DMS 273 (cell line): ENCODE results near the gene FNDC3B.
"Not testable (repeated sequence)": the region's sequence is repeated elsewhere in the genome, so short reads cannot be mapped to it uniquely, and the experiment has no call there.

ENCODE experiments used
- DNase-seq: peaks from one replicate; lab custom pipeline; 2025; ENCODE audit not compliant: unreplicated experiment; lab: John Stamatoyannopoulos, UW

Gene FNDC3B

DNA sequence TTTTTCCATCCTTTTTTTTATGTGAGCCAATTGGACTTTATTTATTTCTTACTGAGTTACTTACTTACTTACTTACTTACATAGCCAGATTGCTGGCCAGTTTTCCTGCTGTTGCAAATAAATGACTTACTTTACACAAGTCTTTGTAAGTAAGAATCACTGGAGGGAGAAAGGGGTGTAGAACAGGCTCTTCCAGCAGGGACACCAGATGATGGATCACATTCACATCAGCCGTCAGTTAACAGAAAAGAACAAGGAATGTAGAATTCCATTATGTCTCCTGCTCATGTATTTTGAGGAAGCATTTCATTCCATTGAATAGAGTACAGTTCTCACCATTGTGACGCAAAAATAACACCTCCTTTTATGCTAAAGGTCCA is 188.6 kb downstream of the FNDC3B start:
- no peak for DNase-seq

DNA sequence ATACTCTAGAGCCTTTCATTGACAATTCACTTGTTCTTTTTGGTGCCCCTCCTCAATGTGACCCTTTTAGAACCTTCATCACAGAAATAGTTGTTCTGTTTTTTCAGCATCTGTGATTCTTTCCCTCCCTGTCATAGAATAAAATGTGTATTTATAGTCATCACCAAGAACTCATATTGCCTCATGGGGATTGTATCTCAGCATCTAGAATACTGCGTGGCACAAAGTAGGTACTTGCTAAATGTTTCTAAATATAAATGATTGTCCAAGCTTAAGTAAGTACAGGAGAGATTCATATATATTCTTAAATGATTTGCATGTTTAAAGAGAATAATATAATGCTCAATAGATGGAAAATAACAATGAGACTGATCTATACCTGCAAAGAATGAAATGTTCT is 190.1 kb downstream of the FNDC3B start:
- no peak for DNase-seq

DNA sequence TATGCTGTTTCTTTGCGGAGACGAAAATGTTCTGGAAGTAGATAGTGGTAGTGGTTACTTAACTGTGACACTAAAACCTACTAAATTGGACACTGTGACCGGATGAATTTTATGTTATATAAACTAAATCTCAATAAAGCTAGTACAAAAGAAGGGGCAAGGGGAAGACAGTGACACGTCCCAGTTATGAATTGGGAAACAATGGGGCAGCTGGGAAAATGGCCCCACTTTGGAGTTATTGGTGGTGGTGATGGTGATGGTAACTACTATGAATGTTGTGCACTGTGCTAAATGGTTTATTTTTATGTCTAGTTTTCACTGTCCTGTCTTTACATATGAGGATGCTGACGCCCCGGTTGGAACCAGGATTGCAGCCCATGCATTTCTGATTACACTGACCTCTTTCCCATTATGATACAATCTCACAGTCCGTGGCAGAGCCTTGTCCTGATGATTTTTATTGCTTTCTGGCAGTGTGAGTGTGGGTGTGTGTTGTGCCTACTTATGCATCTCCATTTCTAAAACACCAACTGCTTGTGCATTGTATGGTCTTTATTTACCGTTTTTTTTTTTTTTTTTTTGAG is 192.0 kb downstream of the FNDC3B start:
- no peak for DNase-seq

DNA sequence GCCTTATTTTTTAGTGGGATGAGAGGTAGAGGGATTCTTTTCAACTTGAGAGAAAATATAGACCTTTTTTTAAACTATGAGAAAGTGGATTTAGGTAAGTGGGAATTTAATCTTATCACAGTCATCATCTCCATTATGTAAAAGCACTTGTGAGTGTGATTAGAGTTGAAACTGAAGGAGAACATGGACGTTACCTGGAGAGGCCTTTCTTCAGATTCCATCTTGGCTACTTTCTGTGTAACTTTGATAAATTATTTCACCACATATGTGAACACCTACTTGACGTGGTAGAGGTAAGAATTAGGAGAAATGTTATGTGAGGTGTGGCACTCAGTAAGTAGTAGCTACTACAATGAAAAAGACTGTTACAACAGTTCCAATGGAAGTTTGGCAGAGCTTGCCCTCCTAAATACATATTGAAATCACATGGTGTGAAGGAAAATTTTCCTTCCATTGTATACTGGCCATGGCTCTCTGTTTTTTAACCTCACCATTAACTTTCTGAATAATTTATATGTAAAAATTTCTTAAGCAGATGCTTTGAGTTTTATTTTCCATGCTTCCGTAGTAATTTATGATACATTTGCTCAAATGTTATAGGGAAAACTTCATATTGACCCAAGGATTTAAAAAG is 193.3 kb downstream of the FNDC3B start:
- DNase-seq = no peak

DNA sequence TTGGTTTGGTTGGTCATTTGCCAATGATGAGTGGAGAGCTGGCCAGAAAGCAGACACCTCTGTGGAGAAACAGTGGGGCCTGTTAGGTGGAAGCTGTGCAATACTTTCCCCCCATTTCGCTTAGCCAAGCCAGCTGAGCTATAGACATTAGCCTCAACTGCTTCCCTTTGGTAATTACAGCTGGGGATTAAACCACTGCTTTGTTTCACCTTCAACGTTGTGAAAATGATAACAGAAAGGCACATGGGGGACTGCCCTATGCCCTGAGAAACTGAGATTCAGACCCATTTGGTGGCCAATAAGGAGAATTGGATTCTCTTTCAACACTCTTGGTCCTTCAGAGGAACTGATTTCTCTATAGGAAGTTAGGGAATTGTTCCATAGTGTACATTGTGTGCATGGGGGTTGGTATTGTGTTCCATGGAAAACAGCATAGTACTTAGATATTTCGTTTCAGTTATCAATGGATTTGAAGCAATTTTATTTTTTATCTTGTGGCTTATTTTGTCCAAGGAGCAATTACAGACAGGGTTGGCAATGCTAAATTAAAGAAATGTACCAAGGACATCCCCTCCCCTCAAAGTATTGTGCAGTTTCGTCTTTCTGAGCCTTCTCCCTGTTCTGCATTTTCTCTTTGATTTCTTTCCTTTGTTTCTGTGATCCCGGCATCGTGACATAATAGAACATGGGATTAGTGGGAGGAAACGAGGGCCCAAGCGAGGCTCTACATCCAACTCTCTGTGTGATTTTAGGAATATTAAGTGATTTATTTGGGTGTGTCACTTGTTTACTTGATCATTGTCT is 194.3 kb downstream of the FNDC3B start:
- DNase-seq = no peak

DNA sequence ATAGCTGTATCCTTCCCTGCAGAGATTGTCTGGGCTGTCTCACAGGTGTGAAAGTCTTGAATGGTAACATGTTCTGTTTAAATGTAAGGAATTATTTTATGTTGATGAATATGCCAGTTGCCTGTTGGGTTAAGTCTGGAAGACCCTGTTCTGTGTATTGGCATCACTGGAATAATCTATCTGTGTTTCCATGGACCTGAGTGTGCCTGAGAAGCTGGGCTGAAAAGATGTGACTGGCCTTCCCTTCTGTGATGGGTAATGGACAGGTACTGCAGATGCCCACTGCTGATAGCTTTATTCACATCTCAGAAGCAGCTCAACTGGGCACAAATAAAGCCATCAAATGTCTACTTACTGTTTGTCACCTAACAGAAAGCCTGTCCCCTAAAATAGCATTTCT is 196.3 kb downstream of the FNDC3B start:
- DNase-seq = no peak

DNA sequence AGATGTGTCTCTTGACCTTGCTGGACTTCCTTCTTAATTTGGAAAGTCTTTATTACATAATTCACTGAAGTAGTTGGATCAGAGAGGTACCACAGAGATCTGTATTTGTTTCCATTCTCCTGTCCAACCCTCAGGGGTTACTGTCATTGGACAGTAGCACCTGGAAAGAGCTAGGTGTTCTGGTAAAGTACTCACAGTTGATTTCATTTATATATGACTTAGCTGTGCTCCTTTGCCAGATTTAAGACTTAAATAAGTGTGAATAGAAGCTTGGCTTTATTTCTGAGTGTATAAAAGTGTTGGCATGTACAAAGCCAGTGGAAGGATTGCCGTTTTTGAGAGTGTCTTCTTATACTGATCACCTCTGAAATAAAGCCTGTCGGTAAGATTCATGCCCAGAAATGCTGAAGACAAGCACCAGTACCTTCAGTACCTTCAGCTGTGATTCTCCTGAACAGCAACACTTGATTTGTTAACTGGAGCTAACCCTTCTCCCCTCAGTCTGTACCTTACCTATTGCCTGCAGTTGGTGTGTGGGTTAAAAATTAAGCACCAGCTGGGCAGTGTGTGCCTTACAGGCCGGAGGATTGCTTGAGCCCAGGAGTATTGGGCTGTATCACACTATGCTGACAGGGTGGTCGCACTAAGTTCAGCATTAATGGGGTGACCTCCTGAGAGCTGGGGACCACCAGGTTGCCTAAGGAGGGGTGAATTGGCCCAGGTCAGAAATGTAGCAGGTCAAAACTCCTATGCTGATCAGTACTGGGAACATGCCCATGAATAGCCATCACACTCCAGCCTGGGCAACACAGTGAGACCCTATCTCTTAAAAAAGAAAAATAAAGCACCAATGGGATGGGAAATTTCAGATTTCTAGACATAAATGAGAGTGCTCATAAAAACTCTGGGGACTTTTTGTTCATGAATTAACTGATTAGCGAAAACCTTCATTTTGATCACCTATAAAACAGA is 197.7 kb downstream of the FNDC3B start:
- DNase-seq = no peak

DNA sequence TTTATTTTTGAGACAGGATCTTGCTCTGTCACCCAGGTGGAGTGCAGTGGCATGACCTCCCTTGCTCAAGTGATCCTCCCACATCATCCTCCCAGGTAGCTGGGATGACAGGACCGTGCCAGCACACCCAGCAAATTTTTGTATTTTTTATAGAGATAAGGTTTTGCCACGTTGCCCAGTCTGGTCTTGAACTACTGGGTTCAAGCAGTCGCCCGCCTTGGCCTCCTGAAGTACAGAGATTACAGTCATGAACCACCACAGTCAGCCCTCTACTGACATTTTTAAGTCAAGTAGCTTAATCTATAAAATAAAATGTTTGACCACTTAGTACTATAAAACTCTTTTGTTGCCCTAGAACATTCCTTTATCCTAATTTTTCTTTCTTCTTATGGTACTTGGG is 198.8 kb downstream of the FNDC3B start:
- DNase-seq = no peak

DNA sequence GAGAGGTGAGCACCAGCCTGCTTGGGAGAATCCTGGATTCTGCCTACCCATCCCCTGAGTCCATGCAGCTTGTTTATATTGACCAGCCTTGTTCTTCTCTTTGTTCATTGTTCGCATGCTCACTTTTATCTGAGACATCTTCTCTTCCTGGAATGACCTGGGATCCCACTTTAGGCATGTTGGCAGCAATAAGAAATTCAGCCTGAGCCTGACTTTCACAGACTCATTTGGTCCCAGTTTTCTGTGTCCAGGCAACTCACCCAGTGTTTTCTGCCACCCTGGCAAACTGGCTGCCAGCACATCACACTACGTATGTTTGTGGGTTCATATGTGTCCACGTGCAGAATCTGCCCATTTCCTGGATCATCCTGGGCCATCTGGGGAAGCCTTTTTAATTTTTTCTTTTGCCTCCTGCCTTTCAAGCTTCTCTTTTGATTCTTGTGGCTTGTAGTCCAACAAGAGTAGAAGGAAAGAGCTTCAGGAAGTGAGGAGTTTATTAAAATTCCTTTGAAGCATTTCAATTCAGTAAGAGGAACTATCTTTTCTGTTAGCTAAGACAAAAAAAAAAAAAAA is 199.9 kb downstream of the FNDC3B start:
- DNase-seq = no peak

DNA sequence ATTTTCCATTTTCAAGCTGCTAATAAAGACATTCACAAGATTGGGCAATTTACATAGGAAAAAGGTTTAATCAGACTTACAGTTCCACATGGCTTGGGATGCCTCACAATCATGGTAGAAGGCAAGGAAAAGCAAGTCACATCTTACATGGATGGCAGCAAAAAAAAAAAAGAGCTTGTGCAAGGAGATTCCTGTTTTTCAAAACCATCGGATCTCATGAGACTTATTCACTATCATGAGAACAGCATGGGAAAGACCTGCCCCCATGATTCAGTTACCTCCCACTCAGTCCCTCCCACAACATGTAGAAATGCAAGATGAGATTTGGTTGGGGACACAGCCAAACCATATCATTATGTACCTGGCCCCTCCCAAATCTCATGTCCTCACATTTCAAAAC is 202.0 kb downstream of the FNDC3B start:
- no peak for DNase-seq

DNA sequence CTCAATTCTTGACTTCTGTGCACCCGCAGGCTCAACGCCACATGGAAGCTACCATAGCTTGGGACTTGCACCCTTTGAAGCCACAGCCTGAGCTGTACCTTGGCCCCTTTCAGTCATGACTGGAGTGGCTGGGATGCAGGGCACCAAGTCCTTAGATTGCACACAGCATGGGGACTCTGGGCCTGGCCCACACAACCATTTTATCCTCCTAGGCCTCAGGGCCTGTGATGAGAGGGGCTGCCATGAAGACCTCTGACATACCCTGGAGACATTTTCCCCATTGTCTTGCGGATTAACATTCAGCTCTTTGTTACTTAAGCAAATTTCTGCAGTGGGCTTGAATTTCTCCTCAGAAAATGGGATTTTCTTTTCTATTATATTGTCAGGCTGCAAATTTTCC is 203.1 kb downstream of the FNDC3B start:
- not testable (repeated sequence) for DNase-seq

DNA sequence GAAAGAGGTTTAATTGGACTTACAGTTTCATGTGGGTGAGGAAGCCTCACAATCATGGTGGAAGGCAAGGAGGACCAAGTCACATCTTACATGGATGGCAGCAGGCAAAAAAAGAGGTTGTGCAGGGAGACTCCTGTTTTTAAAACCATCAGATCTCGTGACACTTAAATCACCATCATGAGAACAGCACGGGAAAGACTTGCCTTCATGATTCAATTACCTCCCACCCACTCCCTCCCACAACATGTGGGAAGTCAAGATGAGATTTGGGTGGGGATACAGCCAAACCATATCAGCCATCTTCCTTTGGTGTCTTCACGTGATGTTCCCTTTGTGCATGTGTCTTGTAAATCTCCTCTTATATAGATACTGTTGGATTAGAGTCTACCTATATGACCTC is 204.0 kb downstream of the FNDC3B start:
- not testable (repeated sequence) for DNase-seq

DNA sequence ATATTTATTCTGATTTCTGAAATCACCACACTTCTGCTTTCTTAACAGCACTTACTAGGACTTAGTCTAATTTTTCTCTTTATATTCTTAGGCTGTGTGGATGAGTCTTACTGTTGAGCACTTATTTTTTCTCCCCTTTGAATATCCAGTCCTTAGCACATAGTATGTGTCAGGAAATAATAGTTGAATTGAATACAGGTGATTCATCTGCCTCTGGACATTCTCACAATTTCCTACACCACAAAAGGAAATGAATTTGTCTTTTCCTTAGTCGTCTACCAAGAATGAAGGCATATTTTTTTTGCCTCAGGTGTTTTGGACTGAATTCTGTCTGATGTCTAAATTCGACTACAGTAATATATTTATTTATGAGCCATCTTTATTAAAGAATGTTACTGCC is 204.6 kb downstream of the FNDC3B start:
- DNase-seq = no peak

DNA sequence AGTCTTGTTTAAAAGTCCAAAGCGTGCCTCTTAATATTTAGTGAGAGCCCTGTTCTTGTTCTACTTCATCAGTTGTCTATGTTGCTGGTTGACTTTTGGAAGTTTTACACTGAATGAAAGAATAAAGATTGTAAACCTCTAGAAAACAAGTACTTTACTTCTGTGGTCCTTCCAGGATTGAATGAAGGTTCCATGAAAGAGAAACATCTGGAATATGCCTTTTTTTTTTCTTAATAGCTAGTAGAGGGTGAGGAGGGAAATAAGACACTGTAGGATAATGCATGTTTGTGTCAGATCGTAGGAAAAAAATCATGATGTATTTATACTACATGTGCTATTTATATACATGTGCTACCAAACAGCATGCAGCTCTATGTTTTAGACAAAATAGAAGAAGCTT is 205.9 kb downstream of the FNDC3B start:
- DNase-seq = no peak

DNA sequence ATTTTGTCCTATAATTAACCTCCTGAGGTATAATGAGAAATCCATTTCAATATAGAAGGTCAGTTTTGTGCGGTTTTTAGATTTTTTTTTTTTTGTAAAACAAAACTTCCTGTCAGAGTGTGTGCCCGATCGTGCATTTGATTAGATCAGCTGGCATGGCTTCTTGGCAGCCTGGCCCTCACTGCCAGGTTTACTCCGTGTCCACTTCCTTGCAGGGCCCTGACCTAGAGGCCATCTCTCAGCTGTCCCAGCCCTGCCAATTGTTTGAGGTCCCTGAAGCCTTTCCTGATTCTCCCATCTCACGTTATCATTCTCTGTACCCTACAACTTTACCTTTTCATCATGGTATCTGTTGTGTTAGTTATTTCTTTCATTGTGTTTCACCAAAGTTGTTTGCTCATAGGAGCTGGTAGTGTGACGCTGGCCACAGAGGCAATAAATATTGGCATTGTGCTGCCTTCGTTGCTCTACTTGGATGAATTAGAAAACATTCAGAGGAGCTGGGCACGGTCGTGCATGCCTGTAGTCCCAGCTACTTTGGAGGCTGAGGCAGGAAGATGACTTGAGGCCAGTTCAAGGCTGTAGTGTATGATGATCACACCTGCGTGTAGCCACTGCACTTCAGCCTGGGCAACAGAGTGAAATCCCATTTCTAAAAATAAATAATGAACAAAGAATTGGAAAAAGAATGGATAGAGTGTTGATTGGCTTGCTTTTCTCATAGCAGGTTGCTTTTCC is 206.9 kb downstream of the FNDC3B start:
- no peak for DNase-seq

DNA sequence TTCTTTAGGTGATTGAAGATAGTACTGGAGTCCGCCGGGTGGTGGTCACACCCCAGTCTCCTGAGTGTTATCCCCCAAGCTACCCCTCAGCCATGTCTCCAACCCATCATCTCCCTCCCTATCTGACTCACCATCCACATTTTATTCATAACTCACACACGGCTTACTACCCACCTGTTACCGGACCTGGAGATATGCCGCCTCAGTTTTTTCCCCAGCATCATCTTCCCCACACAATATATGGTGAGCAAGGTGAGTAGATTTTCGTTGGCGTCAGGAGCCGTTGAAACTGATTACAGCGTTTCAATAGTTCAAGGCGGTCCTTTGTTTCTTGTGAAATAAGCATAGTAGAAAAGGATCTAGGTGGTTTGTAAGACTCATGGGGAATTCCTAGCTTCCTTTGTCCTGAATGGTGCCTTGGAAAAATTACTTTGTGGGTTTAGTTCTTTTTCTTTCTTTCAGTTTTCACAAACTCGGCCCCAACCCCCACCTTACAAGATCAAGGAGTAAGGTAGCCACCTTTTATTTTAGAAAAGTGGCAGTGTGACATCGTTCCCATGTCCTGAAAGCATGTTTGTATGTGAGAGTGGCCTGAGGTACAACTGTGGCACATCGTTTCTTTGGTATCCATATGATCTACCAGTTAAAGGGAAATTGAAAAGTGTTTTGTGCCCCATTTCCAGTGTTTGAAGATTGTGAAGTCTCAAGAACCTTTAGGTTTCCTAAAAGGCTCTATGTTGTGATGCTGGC is 208.3 kb downstream of the FNDC3B start:
- DNase-seq = no peak

DNA sequence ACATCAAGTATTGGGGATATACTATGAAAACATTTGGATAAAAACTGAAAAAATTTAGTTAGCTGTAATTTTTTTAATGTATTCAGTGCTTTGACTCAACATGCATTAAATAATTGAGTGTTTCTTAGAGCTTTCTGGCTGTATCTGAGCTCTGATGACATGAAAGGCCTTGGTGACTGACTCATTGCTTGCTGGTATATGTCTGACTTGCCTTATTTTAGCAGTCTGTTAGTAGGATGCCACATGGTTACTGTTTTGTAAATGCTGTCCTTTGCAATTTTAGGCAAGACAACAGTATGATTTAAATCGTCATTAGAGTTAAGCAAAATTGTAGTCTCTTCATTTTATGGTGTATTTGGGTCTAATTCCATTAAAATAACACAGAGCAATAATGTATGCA is 209.7 kb downstream of the FNDC3B start:
- DNase-seq = no peak

DNA sequence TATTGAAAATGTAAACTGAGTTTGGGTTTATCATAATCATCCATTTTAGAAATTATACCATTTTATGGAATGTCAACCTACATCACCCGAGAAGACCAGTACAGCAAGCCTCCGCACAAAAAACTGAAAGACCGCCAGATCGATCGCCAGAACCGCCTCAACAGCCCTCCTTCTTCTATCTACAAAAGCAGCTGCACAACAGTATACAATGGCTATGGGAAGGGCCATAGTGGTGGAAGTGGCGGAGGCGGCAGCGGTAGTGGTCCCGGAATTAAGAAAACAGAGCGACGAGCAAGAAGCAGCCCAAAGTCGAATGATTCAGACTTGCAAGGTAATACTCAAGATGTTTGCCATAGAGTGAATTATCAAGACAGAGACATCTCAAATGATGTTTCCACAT is 211.8 kb downstream of the FNDC3B start:
- no peak for DNase-seq

DNA sequence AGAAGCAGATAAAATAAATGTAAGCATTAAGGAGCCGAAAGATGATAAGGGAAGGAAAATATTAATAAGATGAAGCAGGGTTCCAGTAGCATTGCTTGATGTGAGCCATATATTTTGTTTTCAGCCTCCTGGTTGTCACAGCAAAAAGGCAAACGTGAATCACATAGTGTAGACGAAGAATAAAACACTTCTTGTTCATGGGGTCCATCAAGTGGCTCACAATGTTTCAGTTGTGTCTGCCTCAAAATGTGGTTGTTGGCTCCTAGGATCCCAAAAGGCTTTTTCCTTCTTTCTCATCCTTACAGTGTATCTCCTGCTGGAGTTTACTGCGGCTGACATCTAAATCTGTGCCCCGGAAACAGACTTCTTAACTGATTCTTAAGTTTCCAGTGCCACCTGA is 213.8 kb downstream of the FNDC3B start:
- DNase-seq = no peak

DNA sequence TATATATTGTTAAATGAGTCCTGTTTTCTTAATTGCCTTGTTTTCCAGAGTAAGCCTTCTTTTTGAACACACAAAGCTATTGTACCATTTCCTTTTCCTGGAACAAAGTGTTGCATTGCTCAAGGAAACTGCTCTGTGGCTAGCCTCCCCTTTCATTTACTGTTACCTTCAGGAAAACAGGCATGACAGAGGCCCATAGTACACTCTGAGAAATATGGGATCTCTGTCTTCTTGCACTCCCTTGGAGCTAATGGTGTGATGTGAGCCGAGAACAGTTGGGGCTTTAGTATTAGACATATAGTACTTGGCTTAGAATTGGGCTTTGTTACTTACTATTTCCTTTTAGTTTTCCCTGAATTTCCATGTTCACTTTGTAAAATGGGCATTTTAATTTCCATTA is 215.2 kb downstream of the FNDC3B start:
- no peak for DNase-seq
